Endothelial cell of umbilical vein (primary cell): ENCODE data around the gene PRDM12. TPM values are rescaled to one million over a fixed set of nuclear protein-coding genes. Genes with fewer than 3 reads are reported as not detected.

ENCODE experiments used
- BruUV-seq: library from RNA; stranded (reverse); fragments of 400-500 nt; replicated peaks from 2 replicates; lab custom pipeline; 2021; lab: Mats Ljungman, UMichigan
- CTCF ChIA-PET: fragments of 300-600, 350-600 bp; sonication (Branson Sonifier 250); formaldehyde crosslinking; loops from one replicate; lab custom pipeline; 2021; ENCODE audit warnings: antibody characterized with exemption, inconsistent platforms; lab: Charles Lee
- POLR2A ChIA-PET: fragments of 300-600, 350-600 bp; sonication (Branson Sonifier 250); formaldehyde crosslinking; loops from one replicate; lab custom pipeline; 2021; ENCODE audit warnings: antibody characterized with exemption, inconsistent platforms; lab: Charles Lee
- DNase-seq: peaks from one replicate; pipeline ENCODE4 v3.0.0-alpha.2; 2011; ENCODE audit warnings: low read depth, low spot score
- FAIRE-seq: peaks from 2 replicates; lab custom pipeline; 2011; peaks lifted over from hg19 to GRCh38; lab: Jason Lieb, UNC
- H2AFZ ChIP-seq: 2 replicates; pipeline ENCODE4 v1.6.0; 2012; ENCODE audit warnings: low read depth, low read length, control low read depth, inconsistent platforms
- H3K27ac ChIP-seq: 2 replicates; pipeline ENCODE4 v1.5.1; 2011; ENCODE audit warnings: low read depth, mild to moderate bottlenecking, control low read depth, low read length, moderate library complexity; ENCODE audit not compliant: insufficient read depth
- H3K27me3 ChIP-seq, 2 experiments: 2 replicates each; pipeline versions ENCODE4 v1.6.0 to v1.6.1; 2011; ENCODE audit warnings: low read length in 2 of 2, mixed read lengths in 1 of 2; ENCODE audit not compliant: control insufficient read depth in 2 of 2, insufficient read depth in 2 of 2
- H3K36me3 ChIP-seq, 2 experiments: 2 replicates in 1 of 2; 3 replicates in 1 of 2; pipeline ENCODE4 v1.5.1; 2011; ENCODE audit warnings: low read length in 2 of 2, mild to moderate bottlenecking in 1 of 2, moderate library complexity in 1 of 2; ENCODE audit not compliant: control insufficient read depth in 2 of 2, insufficient read depth in 2 of 2; ENCODE audit errors: extremely low read depth in 1 of 2
- H3K4me1 ChIP-seq: 3 replicates; pipeline ENCODE4 v1.5.1; 2011; ENCODE audit warnings: mild to moderate bottlenecking, low read length; ENCODE audit not compliant: control insufficient read depth, insufficient read depth; ENCODE audit errors: extremely low read depth
- H3K4me2 ChIP-seq: 2 replicates; pipeline ENCODE4 v1.6.1; 2011; ENCODE audit warnings: low read length, control low read depth, mixed read lengths; ENCODE audit not compliant: insufficient read depth
- H3K4me3 ChIP-seq, 3 experiments: fragments of 200-600 bp in 1 of 3; sonication (generic), shearing (Covaris generic) in 1 of 3; replicated peaks in 1 of 3; 2 replicates each; pipeline ENCODE4 v1.5.1; 2011 to 2016; ENCODE audit warnings: control low read depth in 3 of 3, low read length in 3 of 3, mild to moderate bottlenecking in 2 of 3, inconsistent platforms in 1 of 3, low read depth in 1 of 3, moderate library complexity in 1 of 3; ENCODE audit not compliant: insufficient read depth in 1 of 3
- H3K79me2 ChIP-seq: 2 replicates; pipeline ENCODE4 v1.6.0; 2012; ENCODE audit warnings: low read length, inconsistent platforms; ENCODE audit not compliant: control insufficient read depth, insufficient read depth
- H3K9ac ChIP-seq: replicated peaks from 2 replicates; pipeline ENCODE3; 2011; ENCODE audit warnings: low read length, control low read depth; ENCODE audit not compliant: insufficient read depth; ENCODE audit errors: extremely low read depth
- H3K9me1 ChIP-seq: replicated peaks from 3 replicates; pipeline ENCODE4 v1.6.0; 2011; ENCODE audit warnings: mild to moderate bottlenecking, low read length; ENCODE audit not compliant: control insufficient read depth, insufficient read depth; ENCODE audit errors: extremely low read depth
- H3K9me3 ChIP-seq: replicated peaks from 2 replicates; pipeline ENCODE4 v1.5.1; 2012; ENCODE audit warnings: low read length, inconsistent platforms; ENCODE audit not compliant: control insufficient read depth, insufficient read depth
- H4K20me1 ChIP-seq: replicated peaks from 2 replicates; pipeline ENCODE3; 2011; ENCODE audit warnings: mild to moderate bottlenecking, low read length; ENCODE audit not compliant: control insufficient read depth, insufficient read depth; ENCODE audit errors: extremely low read depth
- CTCF ChIP-seq, 2 donors: IDR thresholded peaks; 1 replicate in 1 of 2; 2 replicates in 1 of 2; pipeline ENCODE4 v1.5.1; 2011; ENCODE audit warnings: low read length in 2 of 2, mild to moderate bottlenecking in 2 of 2, moderate library complexity in 2 of 2, control low read depth in 1 of 2, inconsistent platforms in 1 of 2, low read depth in 1 of 2; ENCODE audit not compliant: insufficient read depth in 1 of 2; ENCODE audit errors: extremely low read depth in 1 of 2
- EZH2 ChIP-seq: IDR thresholded peaks from 2 replicates; pipeline ENCODE4 v1.6.1; 2012; ENCODE audit warnings: borderline replicate concordance, low read depth, mild to moderate bottlenecking, moderate library complexity, low read length, inconsistent platforms; ENCODE audit not compliant: severe bottlenecking
- FOS ChIP-seq: IDR thresholded peaks from 2 replicates; pipeline ENCODE4 v1.6.1; 2011; ENCODE audit warnings: mild to moderate bottlenecking, low read length, moderate library complexity, borderline replicate concordance; ENCODE audit not compliant: insufficient read depth
- GATA2 ChIP-seq: IDR thresholded peaks from 2 replicates; pipeline ENCODE4 v1.7.0; 2011; ENCODE audit warnings: low read depth, mild to moderate bottlenecking, moderate library complexity, mixed read lengths, low read length; ENCODE audit not compliant: insufficient read length, insufficient read depth
- JUN ChIP-seq: IDR thresholded peaks from 2 replicates; pipeline ENCODE4 v1.6.1; 2011; ENCODE audit warnings: borderline replicate concordance, low read depth; ENCODE audit not compliant: insufficient read length, insufficient read depth
- MYC ChIP-seq: IDR thresholded peaks from one replicate; pipeline ENCODE4 v1.6.1; 2011; ENCODE audit warnings: mild to moderate bottlenecking, low read depth, low read length
- POLR2A ChIP-seq: IDR thresholded peaks from 2 replicates; pipeline ENCODE4 v1.6.1; 2012; ENCODE audit warnings: low read depth, mild to moderate bottlenecking, control low read depth, low read length
- POLR2AphosphoS5 ChIP-seq: IDR thresholded peaks from 2 replicates; pipeline ENCODE4 v1.6.1; 2012; ENCODE audit warnings: low read depth, mild to moderate bottlenecking, control low read depth, low read length, moderate library complexity; ENCODE audit not compliant: insufficient read depth
- dilution Hi-C: fragments of 300-500 bp; cut with MboI; formaldehyde crosslinking; loops from one replicate; pipeline ENCODE4 v1.15.0; 2019; ENCODE audit warnings: low sequenced_read_pairs; ENCODE audit not compliant: extremely low pct_ligation_motif_present
- intact Hi-C: fragments of 100-400 bp; cut with micrococcal nuclease; formaldehyde crosslinking; loops from one replicate; pipeline ENCODE4 v1.10.0; 2022
- polyA plus RNA-seq, 4 experiments: library from polyadenylated mRNA; depleted of rRNA in 3 of 4; stranded (reverse) in 3 of 4; unstranded in 1 of 4; fragments of >200 nt; gene quantifications; 2 replicates each; pipeline versions ENCODE4 v1.2.1 to v1.2.3, GENCODE V29; 2011 to 2012; ENCODE audit warnings: missing spikeins in 1 of 4
- total RNA-seq: library from RNA; stranded (reverse); gene quantifications from 2 replicates; pipeline ENCODE4 v1.2.3, GENCODE V29; 2021
- TF ChIP-seq, protein P1 (sequence below): IDR thresholded peaks from 2 replicates; pipeline ENCODE4 v1.6.1; 2011; ENCODE audit not compliant: insufficient read depth, insufficient read length

Gene PRDM12
- total and polyA plus RNA-seq, 2 donors (not counting 3 experiments of a cell fraction or from before 2014, with no cell fraction given), result not detected

DNA sequence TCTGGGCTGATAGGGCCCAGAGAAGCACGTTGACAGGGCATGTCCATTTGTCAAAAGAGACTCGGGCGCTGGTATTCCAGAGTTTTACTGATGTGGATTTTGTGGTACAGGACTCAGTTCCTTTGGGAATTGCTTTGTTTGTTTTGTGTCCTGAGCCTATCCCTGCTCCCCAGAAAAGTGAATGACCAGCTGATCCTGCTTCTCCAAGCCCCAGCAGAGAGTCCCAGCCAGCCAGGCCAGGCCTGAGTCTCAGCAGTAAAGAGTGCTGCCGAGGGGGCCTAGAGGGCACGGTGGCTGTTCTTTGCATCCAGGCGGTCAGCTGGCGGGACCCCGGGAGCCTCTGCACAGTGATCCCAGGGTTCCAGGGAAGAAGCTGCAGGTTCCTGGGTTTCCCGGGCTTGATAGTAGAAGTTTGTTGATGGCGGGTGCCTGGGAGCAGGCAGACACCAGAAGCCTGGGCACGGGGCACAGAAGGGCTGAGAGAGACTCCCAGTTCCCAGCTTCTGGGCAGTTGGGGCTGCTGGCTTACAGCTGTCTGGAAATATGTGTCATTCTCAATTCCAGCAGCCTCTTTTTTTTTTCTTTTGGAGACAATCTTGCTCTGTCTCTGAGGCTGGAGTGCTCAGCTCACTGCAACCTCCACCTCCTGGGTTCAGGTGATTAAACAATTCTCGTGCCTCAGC is 8.7 kb downstream of the PRDM12 start:
- Histone ChIP-seq H3K27ac (no peak overlapping the region), H2AFZ (no peak overlapping the region), H4K20me1 (no peaks in the 10 kb centered on the region), H3K9me1 (no peaks in the 10 kb centered on the region), H3K4me3 (no peak overlapping the region), H3K4me1 (no peaks in the 10 kb centered on the region), H3K27me3 (peaks cover 4 to 8% of the 10 kb centered on the region in 2 experiments), H3K4me2 (no peak overlapping the region), H3K79me2 (no peaks in the 10 kb centered on the region), H3K9ac (no peak overlapping the region), H3K36me3 (no peaks in the 10 kb centered on the region), H3K9me3 (no peaks in the 10 kb centered on the region)
- dilution Hi-C loops (no loop called here), intact Hi-C loops (no loop called here)
- no peak for DNase-seq
- POLR2A ChIA-PET, result no interaction called here
- TF ChIP-seq JUN (no peak), GATA2 (no peak), FOS (no peak), CTCF (IDR thresholded peaks at IDR 0.05; ENCODE audit: extremely low read depth in 1 of 2, insufficient read depth in 1 of 2, low read depth in 1 of 2, low read length in 2 of 2) (no peak), MYC (no peak), POLR2A (no peak), POLR2AphosphoS5 (no peak), EZH2 (no peak)
- TF ChIP-seq, protein P1, sequence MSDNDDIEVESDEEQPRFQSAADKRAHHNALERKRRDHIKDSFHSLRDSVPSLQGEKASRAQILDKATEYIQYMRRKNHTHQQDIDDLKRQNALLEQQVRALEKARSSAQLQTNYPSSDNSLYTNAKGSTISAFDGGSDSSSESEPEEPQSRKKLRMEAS, result no peak
- no peak for FAIRE-seq
- CTCF ChIA-PET, result interaction anchor here (0.7 to 1.0 kb wide), 2 partner anchors 10 to 325 kb away, joined by 3 to 4 read pairs; no protein-coding TSS in a partner anchor
- BruUV-seq, result no TSS peak
